Ascending aorta (tissue), 2 donors: ENCODE results near the gene STARD13. TPM values are rescaled to one million over a fixed set of nuclear protein-coding genes. Genes with fewer than 3 reads are reported as not detected.

ENCODE experiments used
- DNase-seq, 2 donors: peaks; one replicate each; pipeline ENCODE4 v3.0.0-alpha.2; 2019; ENCODE audit warnings: low spot score in 2 of 2
- H3K27ac ChIP-seq, 2 donors: fragments of 200-600 bp; sonication (generic); one replicate each; pipeline ENCODE4 v1.5.1; 2016 to 2017; ENCODE audit warnings: mild to moderate bottlenecking in 1 of 2
- H3K27me3 ChIP-seq: fragments of 200-600 bp; sonication (generic); one replicate; pipeline ENCODE4 v1.5.1; 2017
- H3K36me3 ChIP-seq, 2 donors: fragments of 200-600 bp; sonication (generic); one replicate each; pipeline ENCODE4 v1.5.1; 2016
- H3K4me1 ChIP-seq, 2 donors: fragments of 200-600 bp; sonication (generic); one replicate each; pipeline ENCODE4 v1.5.1; 2016 to 2017; ENCODE audit warnings: mild to moderate bottlenecking in 1 of 2
- H3K4me3 ChIP-seq, 2 donors: fragments of 200-600 bp; sonication (generic); one replicate each; pipeline ENCODE4 v1.5.1; 2016 to 2017; ENCODE audit warnings: mild to moderate bottlenecking in 1 of 2
- H3K9me3 ChIP-seq, 2 donors: fragments of 200-600 bp; sonication (generic); one replicate each; pipeline ENCODE4 v1.5.1; 2016
- CTCF ChIP-seq, 3 experiments: fragments of 200-600 bp in 2 of 3; fragments of 450-650 bp in 1 of 3; sonication (generic) in 2 of 3; IDR thresholded peaks; one replicate each; pipeline ENCODE4 v1.5.1; 2016 to 2019; ENCODE audit warnings: antibody characterized with exemption in 3 of 3, mild to moderate bottlenecking in 1 of 3, moderate library complexity in 1 of 3
- intact Hi-C: fragments of 100-400 bp; cut with DNase I; formaldehyde crosslinking; loops from one replicate; pipeline ENCODE4 v1.15.1; 2023
- total RNA-seq: library from RNA; depleted of rRNA; stranded (reverse); fragments of >200 nt; gene quantifications from one replicate; pipeline ENCODE4 v1.1.0, GENCODE V29; 2016

The STARD13 gene
- total RNA-seq, 1 donor from 2014 or later = 34.6 TPM

DNA sequence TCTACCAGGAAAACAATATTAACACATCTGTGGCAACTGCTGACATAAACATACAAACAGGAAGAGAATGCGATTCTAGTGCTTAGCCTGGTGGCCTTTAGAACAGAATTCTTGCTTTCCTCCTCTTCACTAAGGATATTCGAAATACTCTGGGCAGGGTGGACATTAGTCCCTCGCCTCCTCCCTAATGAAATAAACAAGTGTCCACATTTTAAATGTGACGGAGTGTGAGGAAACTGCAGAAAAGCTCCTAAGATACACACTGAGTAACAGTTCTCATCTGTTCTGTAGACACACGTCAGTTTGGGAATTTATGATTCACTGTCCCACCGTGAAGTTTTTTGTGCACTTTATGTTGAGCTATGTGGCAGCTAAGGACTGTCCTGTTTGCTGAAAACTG, 639 bp downstream of the STARD13 start:
- Histone ChIP-seq H3K27ac (peak overlapping the region; percentile 88 to 97), H3K4me1 (peaks cover 15 to 27% of the 10 kb centered on the region in 2 donors), H3K4me3 (peak overlapping the region; percentile 73 to 94), H3K27me3 (no peaks in the 10 kb centered on the region), H3K9me3 (no peaks in the 10 kb centered on the region), H3K36me3 (no peaks in the 10 kb centered on the region)
- intact Hi-C loops = loop anchor here (1.0 to 5.0 kb wide), 6 partner anchors 37 to 257 kb away; no protein-coding TSS in a partner anchor
- DNase-seq = no peak
- TF ChIP-seq CTCF (IDR thresholded peaks at IDR 0.05) = no peak

DNA sequence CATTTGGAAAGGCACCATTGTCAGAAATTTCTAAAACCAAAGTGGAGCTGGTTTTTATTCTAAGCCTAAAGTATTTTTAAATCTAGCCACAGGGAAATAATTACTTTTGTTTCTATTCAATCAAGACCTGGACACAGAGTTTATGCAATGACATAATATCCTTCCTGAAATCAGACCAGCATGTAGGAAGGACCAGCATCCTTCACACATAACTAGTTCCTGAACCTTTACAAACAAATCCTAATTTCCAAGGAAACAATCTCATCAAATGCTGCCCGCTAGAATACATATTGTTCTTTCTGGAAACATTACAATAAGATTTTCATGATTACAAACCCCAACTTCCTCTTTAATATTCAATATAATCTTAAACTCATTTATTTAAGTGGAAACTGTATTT, 1.5 kb downstream of the STARD13 start:
- Histone ChIP-seq H3K27ac (peak overlapping the region; percentile 88 to 97), H3K9me3 (no peaks in the 10 kb centered on the region), H3K4me3 (peak overlapping the region; percentile 73 to 94), H3K36me3 (no peaks in the 10 kb centered on the region), H3K4me1 (peaks cover 15 to 25% of the 10 kb centered on the region in 2 donors), H3K27me3 (no peaks in the 10 kb centered on the region)
- intact Hi-C loops = loop anchor here (2.0 kb wide), 1 partner anchor 55 kb away; no protein-coding TSS in a partner anchor
- TF ChIP-seq CTCF (IDR thresholded peaks at IDR 0.05) = no peak
- DNase-seq = no peak

DNA sequence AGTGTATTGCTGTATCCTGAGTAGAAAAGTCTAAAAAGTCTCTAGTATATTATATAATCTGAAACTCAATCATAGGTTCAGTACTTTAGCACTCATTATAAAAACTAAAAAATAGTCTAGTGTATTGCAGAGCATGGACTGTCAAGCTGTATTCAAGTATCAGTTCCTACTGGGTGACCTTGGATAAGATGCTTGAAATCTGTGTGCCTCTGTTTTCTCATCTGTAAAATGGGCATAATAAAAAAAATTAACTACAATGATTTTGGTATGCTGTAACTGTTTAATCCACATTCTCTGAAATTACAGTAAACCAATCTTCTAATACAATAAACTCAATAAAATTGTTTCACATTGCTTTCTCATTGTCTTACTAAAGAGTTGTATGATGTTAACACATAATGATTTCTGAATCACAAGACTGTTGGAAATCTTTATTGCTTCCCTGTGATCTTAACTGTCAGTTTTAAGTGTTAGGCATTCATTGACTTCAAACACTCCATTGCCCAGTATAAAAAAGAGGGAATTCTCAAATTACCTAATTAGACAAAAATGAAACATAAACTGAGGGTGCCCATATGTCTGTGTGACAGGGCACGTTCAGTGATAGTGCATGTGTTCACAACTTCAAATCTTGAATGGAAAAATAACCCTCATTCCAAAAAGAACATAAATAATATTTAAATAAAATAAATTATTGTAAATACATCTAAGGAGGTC, 2.2 kb downstream of the STARD13 start:
- H3K27ac ChIP-seq = peak overlapping the region in 1 of 2 donors; percentile 36
- H3K9me3 ChIP-seq = no peaks in the 10 kb centered on the region
- no peak for DNase-seq
- H3K27me3 ChIP-seq = no peaks in the 10 kb centered on the region
- H3K4me1 ChIP-seq = peaks cover 15 to 26% of the 10 kb centered on the region in 2 donors
- H3K36me3 ChIP-seq = no peaks in the 10 kb centered on the region
- peak overlapping the region in 1 of 2 donors; percentile 73 for H3K4me3 ChIP-seq
- intact Hi-C loops = no loop called here
- no peak for TF ChIP-seq CTCF (IDR thresholded peaks at IDR 0.05)

GRCh38 chr13:33281951-33282595, 3.5 kb downstream of the STARD13 start:
- Histone ChIP-seq H3K27me3 (no peaks in the 10 kb centered on the region), H3K9me3 (no peaks in the 10 kb centered on the region), H3K4me3 (no peak overlapping the region), H3K4me1 (peaks cover 15 to 32% of the 10 kb centered on the region in 2 donors), H3K36me3 (no peaks in the 10 kb centered on the region), H3K27ac (no peak overlapping the region)
- no peak for DNase-seq
- TF ChIP-seq CTCF (IDR thresholded peaks at IDR 0.05) = no peak
- intact Hi-C loops = no loop called here

GRCh38 chr13:33280923-33281322, 4.6 kb downstream of the STARD13 start:
- Histone ChIP-seq H3K9me3 (no peaks in the 10 kb centered on the region), H3K27ac (peak overlapping the region in 1 of 2 donors; percentile 60), H3K36me3 (no peaks in the 10 kb centered on the region), H3K4me3 (no peak overlapping the region), H3K27me3 (no peaks in the 10 kb centered on the region), H3K4me1 (peaks cover 10 to 38% of the 10 kb centered on the region in 2 donors)
- no peak for TF ChIP-seq CTCF (IDR thresholded peaks at IDR 0.05)
- intact Hi-C loops = no loop called here
- DNase-seq = no peak
